OCI-LY3 (cell line): ENCODE data around the gene ZMAT3.

Source experiments
- EZH2phosphoT487 ChIP-seq: fragments of 200-600 bp; shearing (Covaris generic); IDR thresholded peaks from 2 replicates; pipeline ENCODE4 v1.6.1; 2018; ENCODE audit warnings: antibody characterized with exemption, mixed run types, low read depth
- TF ChIP-seq, protein P1 (sequence below): fragments of 200-600, 300-600 bp; sonication (generic); IDR thresholded peaks from 2 replicates; pipeline ENCODE4 v1.5.1; 2014; ENCODE audit warnings: antibody characterized with exemption, low read length, low read depth

DNA sequence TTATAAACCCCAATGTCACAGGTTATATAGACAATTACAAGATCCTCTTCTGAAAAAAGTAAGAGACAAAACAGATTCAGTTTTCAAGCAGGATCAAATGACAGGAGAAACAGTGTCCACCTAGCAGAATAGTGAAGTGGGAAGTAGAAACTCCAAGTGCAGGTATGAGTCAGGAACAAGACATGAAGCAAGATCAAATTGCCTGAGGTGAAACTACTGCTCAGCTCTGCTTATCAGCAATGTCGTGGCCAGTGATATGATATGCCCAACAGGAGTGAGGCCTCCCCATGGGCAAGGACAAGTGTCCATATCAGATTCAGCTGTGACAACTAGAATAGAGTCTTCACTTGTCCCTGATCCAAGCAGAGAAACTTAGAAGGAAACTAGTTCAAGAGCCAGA is 100.0 kb downstream of the ZMAT3 start:
- TF ChIP-seq, protein P1, sequence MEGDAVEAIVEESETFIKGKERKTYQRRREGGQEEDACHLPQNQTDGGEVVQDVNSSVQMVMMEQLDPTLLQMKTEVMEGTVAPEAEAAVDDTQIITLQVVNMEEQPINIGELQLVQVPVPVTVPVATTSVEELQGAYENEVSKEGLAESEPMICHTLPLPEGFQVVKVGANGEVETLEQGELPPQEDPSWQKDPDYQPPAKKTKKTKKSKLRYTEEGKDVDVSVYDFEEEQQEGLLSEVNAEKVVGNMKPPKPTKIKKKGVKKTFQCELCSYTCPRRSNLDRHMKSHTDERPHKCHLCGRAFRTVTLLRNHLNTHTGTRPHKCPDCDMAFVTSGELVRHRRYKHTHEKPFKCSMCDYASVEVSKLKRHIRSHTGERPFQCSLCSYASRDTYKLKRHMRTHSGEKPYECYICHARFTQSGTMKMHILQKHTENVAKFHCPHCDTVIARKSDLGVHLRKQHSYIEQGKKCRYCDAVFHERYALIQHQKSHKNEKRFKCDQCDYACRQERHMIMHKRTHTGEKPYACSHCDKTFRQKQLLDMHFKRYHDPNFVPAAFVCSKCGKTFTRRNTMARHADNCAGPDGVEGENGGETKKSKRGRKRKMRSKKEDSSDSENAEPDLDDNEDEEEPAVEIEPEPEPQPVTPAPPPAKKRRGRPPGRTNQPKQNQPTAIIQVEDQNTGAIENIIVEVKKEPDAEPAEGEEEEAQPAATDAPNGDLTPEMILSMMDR: no peak
- TF ChIP-seq EZH2phosphoT487: no peak
